ENCODE measurements around the gene SERPINA4. TPM values are rescaled to one million over a fixed set of nuclear protein-coding genes. Genes with fewer than 3 reads are reported as not detected.

The SERPINA4 gene
- total and polyA plus RNA-seq, 9 of the 15 experiments (the other 6 are each of a cell fraction or from before 2014, with no cell fraction given), result not detected

DNA sequence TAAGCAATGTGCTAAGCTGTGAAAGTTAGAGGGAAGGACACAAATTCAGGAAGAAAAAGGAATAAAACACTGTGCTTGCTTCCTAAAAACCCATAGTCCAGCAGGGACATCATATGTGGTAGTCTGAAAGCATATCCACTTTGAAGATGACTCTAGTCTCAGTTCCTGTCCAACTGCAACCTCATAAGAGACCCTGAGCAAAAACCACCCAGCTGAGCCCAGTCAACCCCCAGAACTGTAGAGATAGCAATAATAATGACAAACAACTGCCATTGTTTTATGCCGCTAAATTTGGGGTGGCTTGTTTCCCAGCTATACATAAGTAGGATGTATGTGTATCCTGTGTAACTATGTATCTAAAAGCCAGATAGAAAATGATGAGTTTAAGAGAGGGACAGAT lies 3.9 kb upstream of the SERPINA4 start (continued):
- TF ChIP-seq, protein P1, sequence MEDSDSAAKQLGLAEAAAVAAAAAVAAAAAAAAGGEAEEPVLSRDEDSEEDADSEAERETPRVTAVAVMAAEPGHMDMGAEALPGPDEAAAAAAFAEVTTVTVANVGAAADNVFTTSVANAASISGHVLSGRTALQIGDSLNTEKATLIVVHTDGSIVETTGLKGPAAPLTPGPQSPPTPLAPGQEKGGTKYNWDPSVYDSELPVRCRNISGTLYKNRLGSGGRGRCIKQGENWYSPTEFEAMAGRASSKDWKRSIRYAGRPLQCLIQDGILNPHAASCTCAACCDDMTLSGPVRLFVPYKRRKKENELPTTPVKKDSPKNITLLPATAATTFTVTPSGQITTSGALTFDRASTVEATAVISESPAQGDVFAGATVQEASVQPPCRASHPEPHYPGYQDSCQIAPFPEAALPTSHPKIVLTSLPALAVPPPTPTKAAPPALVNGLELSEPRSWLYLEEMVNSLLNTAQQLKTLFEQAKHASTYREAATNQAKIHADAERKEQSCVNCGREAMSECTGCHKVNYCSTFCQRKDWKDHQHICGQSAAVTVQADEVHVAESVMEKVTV (CRISPR knock-in tag; IDR thresholded peaks at IDR 0.05), result no peak
- TF ChIP-seq ZNF174 (CRISPR knock-in tag; IDR thresholded peaks at IDR 0.05) (no peak), SMARCC2 (IDR thresholded peaks at IDR 0.05; ENCODE audit: low read depth) (no peak)

DNA sequence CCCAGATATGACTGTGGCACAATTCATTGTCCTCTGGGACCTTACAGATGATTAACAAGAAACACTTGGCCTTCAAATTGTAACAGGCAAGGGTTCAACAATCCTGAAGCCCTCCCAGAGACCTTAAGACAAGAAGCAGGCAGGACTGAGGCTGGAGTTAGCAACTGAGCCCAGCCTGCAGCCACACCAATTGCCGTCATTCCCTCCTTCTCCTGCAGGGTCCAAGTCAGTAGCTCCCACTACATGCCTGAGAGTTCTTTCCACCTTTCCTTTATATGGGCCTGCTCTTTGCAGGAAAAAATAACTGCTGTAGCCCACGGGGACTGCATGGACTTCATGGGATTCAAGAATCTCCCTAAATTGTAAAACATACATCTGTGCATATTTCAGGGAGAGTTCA lies 2.4 kb upstream of the SERPINA4 start:
- ATAC-seq (no peak), DNase-seq (ENCODE audit: extremely low read depth in 1 of 4, low spot score in 3 of 4) (no peak), FAIRE-seq (no peak)
- in situ Hi-C loops (cut with MboI), result no loop called here
- no peaks in the 10 kb centered on the region for H3K79me2 ChIP-seq (ENCODE audit: control insufficient read depth, insufficient read depth, low read length)
- no peak overlapping the region for H2AFZ ChIP-seq (ENCODE audit: low read depth, low read length)
- no peak overlapping the region for H3K4me3 ChIP-seq
- BruUV-seq (replicated peaks), result no TSS peak
- H3K36me3 ChIP-seq (ENCODE audit: control insufficient read depth, insufficient read depth, low read length), result no peaks in the 10 kb centered on the region
- H3K4me1 ChIP-seq (replicated peaks in 1 of 2; ENCODE audit: control insufficient read depth in 2 of 2, insufficient read depth in 2 of 2, low read length in 2 of 2), result no peaks in the 10 kb centered on the region
- CTCF ChIA-PET (ENCODE audit: low intra/inter-chr PET ratio), result no interaction called here
- 0% methylated on average over 1 of the region's 2 CpGs for WGBS (ENCODE audit: insufficient coverage, low coverage, missing lambda C conversion rate)
- H3K27me3 ChIP-seq (ENCODE audit: control insufficient read depth in 2 of 2, insufficient read depth in 2 of 2, low read length in 2 of 2), result no peaks in the 10 kb centered on the region
- POLR2A ChIA-PET, result no interaction called here
- no peak overlapping the region for H3K27ac ChIP-seq (ENCODE audit: extremely low read depth, low read depth, low read length)
- no peaks in the 10 kb centered on the region for H3K9me1 ChIP-seq (ENCODE audit: control insufficient read depth, insufficient read depth, low read length)
- TF ChIP-seq MTF1 (CRISPR knock-in tag; IDR thresholded peaks at IDR 0.05; ENCODE audit: borderline replicate concordance) (no peak), MCM5 (IDR thresholded peaks at IDR 0.05; ENCODE audit: low read depth) (no peak), NFRKB (IDR thresholded peaks at IDR 0.05; ENCODE audit: low read depth) (no peak), ZNF239 (CRISPR knock-in tag; IDR thresholded peaks at IDR 0.05) (no peak), ZNF197 (CRISPR knock-in tag; IDR thresholded peaks at IDR 0.05; ENCODE audit: low read depth) (no peak), NR2C2 (CRISPR knock-in tag; IDR thresholded peaks at IDR 0.05) (no peak), NR2C2 (tag; IDR thresholded peaks at IDR 0.05) (no peak), RFX5 (IDR thresholded peaks at IDR 0.05; ENCODE audit: low read depth, low read length) (no peak), PYGO2 (tag; IDR thresholded peaks at IDR 0.05) (no peak), SMC3 (conservative IDR thresholded peaks at IDR 0.05; ENCODE audit: insufficient read depth, low read depth, low read length) (no peak)
- TF ChIP-seq, protein P2, sequence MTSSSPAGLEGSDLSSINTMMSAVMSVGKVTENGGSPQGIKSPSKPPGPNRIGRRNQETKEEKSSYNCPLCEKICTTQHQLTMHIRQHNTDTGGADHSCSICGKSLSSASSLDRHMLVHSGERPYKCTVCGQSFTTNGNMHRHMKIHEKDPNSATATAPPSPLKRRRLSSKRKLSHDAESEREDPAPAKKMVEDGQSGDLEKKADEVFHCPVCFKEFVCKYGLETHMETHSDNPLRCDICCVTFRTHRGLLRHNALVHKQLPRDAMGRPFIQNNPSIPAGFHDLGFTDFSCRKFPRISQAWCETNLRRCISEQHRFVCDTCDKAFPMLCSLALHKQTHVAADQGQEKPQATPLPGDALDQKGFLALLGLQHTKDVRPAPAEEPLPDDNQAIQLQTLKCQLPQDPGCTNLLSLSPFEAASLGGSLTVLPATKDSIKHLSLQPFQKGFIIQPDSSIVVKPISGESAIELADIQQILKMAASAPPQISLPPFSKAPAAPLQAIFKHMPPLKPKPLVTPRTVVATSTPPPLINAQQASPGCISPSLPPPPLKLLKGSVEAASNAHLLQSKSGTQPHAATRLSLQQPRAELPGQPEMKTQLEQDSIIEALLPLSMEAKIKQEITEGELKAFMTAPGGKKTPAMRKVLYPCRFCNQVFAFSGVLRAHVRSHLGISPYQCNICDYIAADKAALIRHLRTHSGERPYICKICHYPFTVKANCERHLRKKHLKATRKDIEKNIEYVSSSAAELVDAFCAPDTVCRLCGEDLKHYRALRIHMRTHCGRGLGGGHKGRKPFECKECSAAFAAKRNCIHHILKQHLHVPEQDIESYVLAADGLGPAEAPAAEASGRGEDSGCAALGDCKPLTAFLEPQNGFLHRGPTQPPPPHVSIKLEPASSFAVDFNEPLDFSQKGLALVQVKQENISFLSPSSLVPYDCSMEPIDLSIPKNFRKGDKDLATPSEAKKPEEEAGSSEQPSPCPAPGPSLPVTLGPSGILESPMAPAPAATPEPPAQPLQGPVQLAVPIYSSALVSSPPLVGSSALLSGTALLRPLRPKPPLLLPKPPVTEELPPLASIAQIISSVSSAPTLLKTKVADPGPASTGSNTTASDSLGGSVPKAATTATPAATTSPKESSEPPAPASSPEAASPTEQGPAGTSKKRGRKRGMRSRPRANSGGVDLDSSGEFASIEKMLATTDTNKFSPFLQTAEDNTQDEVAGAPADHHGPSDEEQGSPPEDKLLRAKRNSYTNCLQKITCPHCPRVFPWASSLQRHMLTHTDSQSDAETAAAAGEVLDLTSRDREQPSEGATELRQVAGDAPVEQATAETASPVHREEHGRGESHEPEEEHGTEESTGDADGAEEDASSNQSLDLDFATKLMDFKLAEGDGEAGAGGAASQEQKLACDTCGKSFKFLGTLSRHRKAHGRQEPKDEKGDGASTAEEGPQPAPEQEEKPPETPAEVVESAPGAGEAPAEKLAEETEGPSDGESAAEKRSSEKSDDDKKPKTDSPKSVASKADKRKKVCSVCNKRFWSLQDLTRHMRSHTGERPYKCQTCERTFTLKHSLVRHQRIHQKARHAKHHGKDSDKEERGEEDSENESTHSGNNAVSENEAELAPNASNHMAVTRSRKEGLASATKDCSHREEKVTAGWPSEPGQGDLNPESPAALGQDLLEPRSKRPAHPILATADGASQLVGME (CRISPR knock-in tag; IDR thresholded peaks at IDR 0.05), result no peak
- intact Hi-C loops (cut with micrococcal nuclease), result no loop called here
- no peak overlapping the region for H3K4me2 ChIP-seq (ENCODE audit: insufficient read depth, low read length)
- H3K9ac ChIP-seq (ENCODE audit: insufficient read depth in 1 of 2, low read depth in 2 of 2, low read length in 2 of 2), result no peak overlapping the region
- no peaks in the 10 kb centered on the region for H4K20me1 ChIP-seq (replicated peaks; ENCODE audit: control insufficient read depth, insufficient read depth, low read length)
- H3K9me3 ChIP-seq (replicated peaks; ENCODE audit: control insufficient read depth, insufficient read depth, low read depth, low read length), result no peaks in the 10 kb centered on the region
